K562 (cell line): ENCODE data around the gene AGO4. TPM values are rescaled to one million over a fixed set of nuclear protein-coding genes. Genes with fewer than 3 reads are reported as not detected.

Experiments
- CBX8 ChIP-seq: fragments of 200-600 bp; sonication (generic); IDR thresholded peaks from 2 replicates; pipeline ENCODE4 v1.6.1; 2012; ENCODE audit warnings: borderline replicate concordance, mixed run types, low read depth, mild to moderate bottlenecking, moderate library complexity, mixed read lengths, low read length, control low read depth, inconsistent platforms; ENCODE audit not compliant: poor library complexity, severe bottlenecking; ENCODE audit errors: extremely low read depth
- EZH2 ChIP-seq: IDR thresholded peaks from 2 replicates; pipeline ENCODE4 v1.6.1; 2012; ENCODE audit warnings: low read depth, mild to moderate bottlenecking, inconsistent platforms, low read length, borderline replicate concordance
- HNRNPUL1 ChIP-seq: fragments of 200-400 bp; formaldehyde crosslinking; IDR thresholded peaks from 2 replicates; pipeline ENCODE4 v1.6.1; 2017; ENCODE audit warnings: low read length
- ILK ChIP-seq: fragments of 450-650 bp; IDR thresholded peaks from 2 replicates; pipeline ENCODE4 v1.6.1; 2016; ENCODE audit warnings: missing genetic modification characterization, low read depth, mild to moderate bottlenecking, missing compliant biosample characterization, moderate library complexity, borderline replicate concordance
- LEF1 ChIP-seq: fragments of 450-650 bp; IDR thresholded peaks from 2 replicates; pipeline ENCODE4 v1.6.1; 2016; ENCODE audit warnings: mild to moderate bottlenecking
- POLR3G ChIP-seq: IDR thresholded peaks from 2 replicates; pipeline ENCODE4 v1.6.1; 2011; ENCODE audit not compliant: insufficient read length, insufficient replicate concordance; ENCODE audit errors: extremely low read depth
- SMAD1 ChIP-seq: fragments of 150-350 bp; IDR thresholded peaks from 2 replicates; pipeline ENCODE4 v1.6.1; 2014; ENCODE audit warnings: low read length, low read depth; ENCODE audit not compliant: partially characterized antibody
- SMAD3 ChIP-seq: fragments of 450-650 bp; formaldehyde crosslinking; conservative IDR thresholded peaks from 2 replicates; pipeline ENCODE4 v1.4.0; 2020; ENCODE audit warnings: mild to moderate bottlenecking
- SRSF9 ChIP-seq: fragments of 200-400 bp; formaldehyde crosslinking; IDR thresholded peaks from 2 replicates; pipeline ENCODE4 v1.6.1; 2017; ENCODE audit warnings: low read depth, low read length, borderline replicate concordance
- XRCC5 ChIP-seq: fragments of 200-400 bp; formaldehyde crosslinking; IDR thresholded peaks from 2 replicates; pipeline ENCODE4 v1.6.1; 2017; ENCODE audit warnings: low read depth, mild to moderate bottlenecking, low read length
- ZNF133 ChIP-seq: fragments of 250-450 bp; sonication (Bioruptor Pico); IDR thresholded peaks from 2 replicates; pipeline ENCODE4 v1.4.0; 2020; ENCODE audit warnings: mild to moderate bottlenecking
- ZSCAN29 ChIP-seq: fragments of 450-650 bp; IDR thresholded peaks from 2 replicates; pipeline ENCODE4 v1.6.1; 2017
- polyA plus RNA-seq, 8 experiments: library from polyadenylated mRNA; depleted of rRNA in 4 of 8; stranded (reverse) in 5 of 8; unstranded in 3 of 8; fragments of >200 nt; fragmentation: Nextera tagmentation in 2 of 8; fragmentation: Illumina TruSeq in 1 of 8; extraction: Ambion mirVana in 2 of 8; extraction: Trizol in 1 of 8; gene quantifications; 2 replicates each; pipeline versions ENCODE4 v1.2.1 to v1.2.3, GENCODE V29; 2011 to 2014; ENCODE audit warnings: inconsistent platforms in 1 of 8, missing spikeins in 1 of 8
- total RNA-seq, 7 experiments: library from RNA; depleted of rRNA in 6 of 7; stranded (reverse); fragments of >200 nt in 6 of 7; fragmentation: Illumina TruSeq in 2 of 7; extraction: Trizol in 2 of 7; gene quantifications; 2 replicates each; pipeline versions ENCODE4 v1.2.1 to v1.2.3, GENCODE V29; 2011 to 2021; ENCODE audit warnings: low replicate concordance in 1 of 7
- TF ChIP-seq, protein P1 (sequence below): fragments of 200-800 bp; sonication (Bioruptor generic); IDR thresholded peaks from 2 replicates; pipeline ENCODE4 v1.6.1; 2016; ENCODE audit warnings: missing genetic modification characterization, missing compliant biosample characterization
- TF ChIP-seq, protein P2 (sequence below): fragments of 200-800 bp; sonication (Bioruptor generic); IDR thresholded peaks from 2 replicates; pipeline ENCODE4 v1.6.1; 2017; ENCODE audit warnings: missing genetic modification characterization, missing compliant biosample characterization
- TF ChIP-seq, protein P3 (sequence below): fragments of 450-650 bp; IDR thresholded peaks from 2 replicates; pipeline ENCODE4 v1.6.1; 2017; ENCODE audit warnings: antibody characterized with exemption, mild to moderate bottlenecking

The AGO4 gene
- total and polyA plus RNA-seq, 9 of the 15 experiments (the other 6 are each of a cell fraction or from before 2014, with no cell fraction given), result 1.3 to 10.5 (median 6.5) TPM

DNA sequence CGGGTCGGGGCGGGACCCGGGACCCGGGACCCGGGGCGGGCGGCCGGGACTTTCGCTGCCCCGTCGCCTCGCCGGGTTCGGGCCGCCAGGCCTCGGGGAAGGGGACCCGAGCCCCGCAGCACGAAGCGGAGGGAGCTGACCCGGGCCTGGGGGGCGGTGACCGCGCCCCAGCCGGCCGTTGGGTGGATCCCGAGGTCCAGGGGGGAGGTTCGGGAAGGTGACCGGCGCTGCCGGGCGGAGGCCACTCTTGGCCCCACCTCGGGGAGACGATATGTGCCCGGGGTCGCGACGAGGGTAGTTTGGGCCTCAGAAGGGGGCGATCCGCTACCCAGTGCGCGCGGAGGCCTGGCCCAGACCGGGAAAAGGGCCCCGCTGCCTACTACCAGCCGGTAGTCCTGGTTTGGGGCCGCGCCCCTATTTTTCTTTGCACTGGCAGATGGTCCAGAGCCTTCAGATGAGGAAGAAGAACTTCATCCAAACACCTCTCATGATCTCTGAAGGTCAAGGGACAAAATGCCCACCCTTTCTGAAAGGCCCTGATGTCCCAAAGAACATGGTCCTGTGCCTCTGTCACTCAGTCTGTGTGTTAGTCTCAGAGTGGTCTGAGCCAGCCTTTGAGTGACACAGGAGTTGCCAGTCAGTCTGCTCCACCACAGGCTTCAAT is 766 bp downstream of the AGO4 start (continued):
- TF ChIP-seq, protein P1, sequence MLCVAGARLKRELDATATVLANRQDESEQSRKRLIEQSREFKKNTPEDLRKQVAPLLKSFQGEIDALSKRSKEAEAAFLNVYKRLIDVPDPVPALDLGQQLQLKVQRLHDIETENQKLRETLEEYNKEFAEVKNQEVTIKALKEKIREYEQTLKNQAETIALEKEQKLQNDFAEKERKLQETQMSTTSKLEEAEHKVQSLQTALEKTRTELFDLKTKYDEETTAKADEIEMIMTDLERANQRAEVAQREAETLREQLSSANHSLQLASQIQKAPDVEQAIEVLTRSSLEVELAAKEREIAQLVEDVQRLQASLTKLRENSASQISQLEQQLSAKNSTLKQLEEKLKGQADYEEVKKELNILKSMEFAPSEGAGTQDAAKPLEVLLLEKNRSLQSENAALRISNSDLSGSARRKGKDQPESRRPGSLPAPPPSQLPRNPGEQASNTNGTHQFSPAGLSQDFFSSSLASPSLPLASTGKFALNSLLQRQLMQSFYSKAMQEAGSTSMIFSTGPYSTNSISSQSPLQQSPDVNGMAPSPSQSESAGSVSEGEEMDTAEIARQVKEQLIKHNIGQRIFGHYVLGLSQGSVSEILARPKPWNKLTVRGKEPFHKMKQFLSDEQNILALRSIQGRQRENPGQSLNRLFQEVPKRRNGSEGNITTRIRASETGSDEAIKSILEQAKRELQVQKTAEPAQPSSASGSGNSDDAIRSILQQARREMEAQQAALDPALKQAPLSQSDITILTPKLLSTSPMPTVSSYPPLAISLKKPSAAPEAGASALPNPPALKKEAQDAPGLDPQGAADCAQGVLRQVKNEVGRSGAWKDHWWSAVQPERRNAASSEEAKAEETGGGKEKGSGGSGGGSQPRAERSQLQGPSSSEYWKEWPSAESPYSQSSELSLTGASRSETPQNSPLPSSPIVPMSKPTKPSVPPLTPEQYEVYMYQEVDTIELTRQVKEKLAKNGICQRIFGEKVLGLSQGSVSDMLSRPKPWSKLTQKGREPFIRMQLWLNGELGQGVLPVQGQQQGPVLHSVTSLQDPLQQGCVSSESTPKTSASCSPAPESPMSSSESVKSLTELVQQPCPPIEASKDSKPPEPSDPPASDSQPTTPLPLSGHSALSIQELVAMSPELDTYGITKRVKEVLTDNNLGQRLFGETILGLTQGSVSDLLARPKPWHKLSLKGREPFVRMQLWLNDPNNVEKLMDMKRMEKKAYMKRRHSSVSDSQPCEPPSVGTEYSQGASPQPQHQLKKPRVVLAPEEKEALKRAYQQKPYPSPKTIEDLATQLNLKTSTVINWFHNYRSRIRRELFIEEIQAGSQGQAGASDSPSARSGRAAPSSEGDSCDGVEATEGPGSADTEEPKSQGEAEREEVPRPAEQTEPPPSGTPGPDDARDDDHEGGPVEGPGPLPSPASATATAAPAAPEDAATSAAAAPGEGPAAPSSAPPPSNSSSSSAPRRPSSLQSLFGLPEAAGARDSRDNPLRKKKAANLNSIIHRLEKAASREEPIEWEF, result no peak
- TF ChIP-seq SMAD3 (CRISPR knock-in tag) (no peak), ZNF133 (CRISPR knock-in tag) (no peak), SMAD1 (no peak), ILK (no peak), EZH2 (no peak), POLR3G (no peak), CBX8 (no peak), HNRNPUL1 (no peak), XRCC5 (no peak), LEF1 (no peak), ZSCAN29 (no peak), SRSF9 (no peak)
- TF ChIP-seq, protein P2, sequence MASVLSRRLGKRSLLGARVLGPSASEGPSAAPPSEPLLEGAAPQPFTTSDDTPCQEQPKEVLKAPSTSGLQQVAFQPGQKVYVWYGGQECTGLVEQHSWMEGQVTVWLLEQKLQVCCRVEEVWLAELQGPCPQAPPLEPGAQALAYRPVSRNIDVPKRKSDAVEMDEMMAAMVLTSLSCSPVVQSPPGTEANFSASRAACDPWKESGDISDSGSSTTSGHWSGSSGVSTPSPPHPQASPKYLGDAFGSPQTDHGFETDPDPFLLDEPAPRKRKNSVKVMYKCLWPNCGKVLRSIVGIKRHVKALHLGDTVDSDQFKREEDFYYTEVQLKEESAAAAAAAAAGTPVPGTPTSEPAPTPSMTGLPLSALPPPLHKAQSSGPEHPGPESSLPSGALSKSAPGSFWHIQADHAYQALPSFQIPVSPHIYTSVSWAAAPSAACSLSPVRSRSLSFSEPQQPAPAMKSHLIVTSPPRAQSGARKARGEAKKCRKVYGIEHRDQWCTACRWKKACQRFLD (CRISPR knock-in tag), result no peak
- TF ChIP-seq, protein P3, sequence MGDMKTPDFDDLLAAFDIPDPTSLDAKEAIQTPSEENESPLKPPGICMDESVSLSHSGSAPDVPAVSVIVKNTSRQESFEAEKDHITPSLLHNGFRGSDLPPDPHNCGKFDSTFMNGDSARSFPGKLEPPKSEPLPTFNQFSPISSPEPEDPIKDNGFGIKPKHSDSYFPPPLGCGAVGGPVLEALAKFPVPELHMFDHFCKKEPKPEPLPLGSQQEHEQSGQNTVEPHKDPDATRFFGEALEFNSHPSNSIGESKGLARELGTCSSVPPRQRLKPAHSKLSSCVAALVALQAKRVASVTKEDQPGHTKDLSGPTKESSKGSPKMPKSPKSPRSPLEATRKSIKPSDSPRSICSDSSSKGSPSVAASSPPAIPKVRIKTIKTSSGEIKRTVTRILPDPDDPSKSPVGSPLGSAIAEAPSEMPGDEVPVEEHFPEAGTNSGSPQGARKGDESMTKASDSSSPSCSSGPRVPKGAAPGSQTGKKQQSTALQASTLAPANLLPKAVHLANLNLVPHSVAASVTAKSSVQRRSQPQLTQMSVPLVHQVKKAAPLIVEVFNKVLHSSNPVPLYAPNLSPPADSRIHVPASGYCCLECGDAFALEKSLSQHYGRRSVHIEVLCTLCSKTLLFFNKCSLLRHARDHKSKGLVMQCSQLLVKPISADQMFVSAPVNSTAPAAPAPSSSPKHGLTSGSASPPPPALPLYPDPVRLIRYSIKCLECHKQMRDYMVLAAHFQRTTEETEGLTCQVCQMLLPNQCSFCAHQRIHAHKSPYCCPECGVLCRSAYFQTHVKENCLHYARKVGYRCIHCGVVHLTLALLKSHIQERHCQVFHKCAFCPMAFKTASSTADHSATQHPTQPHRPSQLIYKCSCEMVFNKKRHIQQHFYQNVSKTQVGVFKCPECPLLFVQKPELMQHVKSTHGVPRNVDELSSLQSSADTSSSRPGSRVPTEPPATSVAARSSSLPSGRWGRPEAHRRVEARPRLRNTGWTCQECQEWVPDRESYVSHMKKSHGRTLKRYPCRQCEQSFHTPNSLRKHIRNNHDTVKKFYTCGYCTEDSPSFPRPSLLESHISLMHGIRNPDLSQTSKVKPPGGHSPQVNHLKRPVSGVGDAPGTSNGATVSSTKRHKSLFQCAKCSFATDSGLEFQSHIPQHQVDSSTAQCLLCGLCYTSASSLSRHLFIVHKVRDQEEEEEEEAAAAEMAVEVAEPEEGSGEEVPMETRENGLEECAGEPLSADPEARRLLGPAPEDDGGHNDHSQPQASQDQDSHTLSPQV, result no peak
